Measurements from ENCODE around the gene PCDHGA9. TPM values are rescaled to one million over a fixed set of nuclear protein-coding genes. Genes with fewer than 3 reads are reported as not detected.

PCDHGA9 gene
- total and polyA plus RNA-seq, 2 of the 8 experiments (the other 6 are each of a cell fraction or from before 2014, with no cell fraction given): 0.79 to 1.1 TPM

- TF ChIP-seq CTBP2 (IDR thresholded peaks at IDR 0.05; ENCODE audit: borderline replicate concordance, insufficient read depth, insufficient read length, low read length) (no peak), MAFK (IDR thresholded peaks at IDR 0.05; ENCODE audit: low read depth, low read length) (no peak), SIX5 (IDR thresholded peaks at IDR 0.05; ENCODE audit: low read depth, low read length) (no peak)
These were observed 4.0 kb upstream of the PCDHGA9 start (continued) for GRCh38 chr5:141398608-141399007.

All from H1 (cell line).